GM13976 (cell line): ENCODE results near the gene NRP2.

ENCODE experiments used
- DNase-seq: peaks from one replicate; pipeline ENCODE4 v3.0.0; 2012; ENCODE audit warnings: low spot score
- in situ Hi-C: fragments of 300-500 bp; cut with MboI; formaldehyde crosslinking; loops from one replicate; pipeline ENCODE4 v1.12.0; 2022; ENCODE audit warnings: low sequenced_read_pairs, mixed read lengths, inconsistent platforms; ENCODE audit not compliant: unreplicated experiment
- TF ChIP-seq, protein P1 (sequence below): IDR thresholded peaks from 2 replicates; pipeline ENCODE4 v1.5.1; 2012; ENCODE audit warnings: borderline replicate concordance, mild to moderate bottlenecking; ENCODE audit not compliant: insufficient read depth; ENCODE audit errors: extremely low read depth, missing control alignments, control extremely low read depth

NRP2 gene

GRCh38 chr2:205706769-205707381, 24.6 kb downstream of the NRP2 start:
- DNase-seq = peak; percentile 65
- in situ Hi-C loops = no loop called here

DNA sequence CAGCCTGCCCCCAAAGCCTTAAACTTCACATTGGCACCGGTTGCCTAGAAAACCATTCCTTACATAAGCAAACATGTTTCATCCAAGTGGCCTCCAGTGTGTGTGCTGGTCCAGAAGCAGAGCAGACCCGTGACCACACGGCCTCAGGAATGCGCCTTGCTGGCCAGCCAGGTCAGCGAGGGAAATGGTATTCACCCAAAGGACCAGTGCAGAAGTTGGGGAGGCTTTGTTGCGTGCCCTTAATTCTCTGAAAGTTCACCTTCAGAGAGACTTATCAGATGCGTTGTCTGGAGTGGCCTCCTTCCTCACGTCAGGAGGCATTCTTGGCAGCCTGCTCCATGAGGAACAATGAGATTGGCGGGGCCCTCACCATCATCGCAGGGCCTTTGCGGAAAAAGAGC, 25.9 kb downstream of the NRP2 start:
- TF ChIP-seq, protein P1, sequence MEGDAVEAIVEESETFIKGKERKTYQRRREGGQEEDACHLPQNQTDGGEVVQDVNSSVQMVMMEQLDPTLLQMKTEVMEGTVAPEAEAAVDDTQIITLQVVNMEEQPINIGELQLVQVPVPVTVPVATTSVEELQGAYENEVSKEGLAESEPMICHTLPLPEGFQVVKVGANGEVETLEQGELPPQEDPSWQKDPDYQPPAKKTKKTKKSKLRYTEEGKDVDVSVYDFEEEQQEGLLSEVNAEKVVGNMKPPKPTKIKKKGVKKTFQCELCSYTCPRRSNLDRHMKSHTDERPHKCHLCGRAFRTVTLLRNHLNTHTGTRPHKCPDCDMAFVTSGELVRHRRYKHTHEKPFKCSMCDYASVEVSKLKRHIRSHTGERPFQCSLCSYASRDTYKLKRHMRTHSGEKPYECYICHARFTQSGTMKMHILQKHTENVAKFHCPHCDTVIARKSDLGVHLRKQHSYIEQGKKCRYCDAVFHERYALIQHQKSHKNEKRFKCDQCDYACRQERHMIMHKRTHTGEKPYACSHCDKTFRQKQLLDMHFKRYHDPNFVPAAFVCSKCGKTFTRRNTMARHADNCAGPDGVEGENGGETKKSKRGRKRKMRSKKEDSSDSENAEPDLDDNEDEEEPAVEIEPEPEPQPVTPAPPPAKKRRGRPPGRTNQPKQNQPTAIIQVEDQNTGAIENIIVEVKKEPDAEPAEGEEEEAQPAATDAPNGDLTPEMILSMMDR = no peak
- no peak for DNase-seq
- in situ Hi-C loops = no loop called here

More at GRCh38 chr2:205706769-205707381, 24.6 kb downstream of the NRP2 start:
- TF ChIP-seq, protein P1 = no peak

DNA sequence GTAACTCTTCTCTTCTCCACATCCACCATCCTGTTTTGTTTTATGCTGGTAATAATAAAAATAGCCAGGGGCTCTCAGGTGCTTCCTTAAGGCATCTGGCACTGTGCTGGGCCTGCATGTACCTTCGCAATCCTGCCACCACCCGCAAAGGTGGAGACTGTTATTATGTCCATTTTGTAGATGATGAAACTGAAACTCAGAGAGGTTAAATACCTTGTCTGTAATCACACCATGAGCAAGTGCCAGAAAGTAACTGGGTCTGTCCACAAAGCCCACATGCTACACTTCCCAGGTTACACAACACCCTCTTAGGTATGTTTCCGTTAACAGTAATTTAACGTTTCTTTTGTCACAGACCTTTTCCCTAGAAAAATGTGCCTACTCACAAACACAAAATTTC, 27.0 kb downstream of the NRP2 start:
- TF ChIP-seq, protein P1 = no peak
- in situ Hi-C loops = no loop called here
- no peak for DNase-seq

- in situ Hi-C loops = no loop called here
- DNase-seq = no peak
- TF ChIP-seq, protein P1 = no peak
These were observed 30.2 kb downstream of the NRP2 start for GRCh38 chr2:205712508-205712907.

- in situ Hi-C loops = no loop called here
- TF ChIP-seq, protein P1 = no peak
- DNase-seq = no peak
These were observed 30.8 kb downstream of the NRP2 start for GRCh38 chr2:205713086-205713485.

DNA sequence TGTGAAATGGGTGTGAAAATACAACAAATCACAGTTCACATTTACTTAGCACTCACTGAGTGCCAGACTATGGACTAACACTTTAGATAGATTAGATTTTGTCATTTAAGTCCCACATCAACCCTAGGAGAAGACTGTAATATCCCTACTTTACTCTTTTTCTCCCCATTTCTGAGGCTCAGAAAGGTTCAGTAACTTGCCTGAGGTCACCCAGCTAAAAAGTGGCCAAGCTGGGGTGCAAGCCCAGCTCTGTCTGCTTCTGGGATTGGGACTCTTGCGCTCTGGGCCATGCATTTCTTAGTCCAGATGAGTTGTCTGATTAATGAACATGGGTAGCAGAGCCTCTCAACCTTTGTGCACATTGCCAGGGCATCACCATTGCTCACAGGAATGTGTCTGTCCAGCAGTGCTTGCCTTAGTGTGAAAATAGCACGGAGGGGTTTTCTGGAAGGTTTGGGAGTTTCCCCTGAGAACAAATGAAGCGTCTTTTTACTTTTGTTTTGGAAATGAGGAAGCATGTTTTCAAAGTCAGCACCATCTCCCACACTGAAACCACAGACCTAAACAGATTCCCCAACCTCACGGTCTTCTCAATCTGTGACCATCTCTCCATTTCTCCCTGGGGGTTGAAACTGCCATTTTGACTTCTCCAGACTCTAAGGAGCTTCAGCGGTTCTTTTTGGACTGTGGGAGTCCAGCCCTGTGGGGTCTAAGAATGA, 31.9 kb downstream of the NRP2 start:
- TF ChIP-seq, protein P1 = no peak
- in situ Hi-C loops = no loop called here
- DNase-seq = peak; percentile 60
